Astrocyte (in vitro differentiated cells and primary cell): ENCODE data around the gene EPB41.

Experiments
- CTCF ChIP-seq: IDR thresholded peaks from 2 replicates; pipeline ENCODE4 v1.5.1; 2011; ENCODE audit warnings: low read depth, mild to moderate bottlenecking, inconsistent platforms, low read length, moderate library complexity; ENCODE audit not compliant: insufficient read depth
- EZH2 ChIP-seq: IDR thresholded peaks from 2 replicates; pipeline ENCODE4 v1.6.1; 2012; ENCODE audit warnings: mild to moderate bottlenecking, low read length, inconsistent platforms; ENCODE audit not compliant: insufficient read depth

DNA sequence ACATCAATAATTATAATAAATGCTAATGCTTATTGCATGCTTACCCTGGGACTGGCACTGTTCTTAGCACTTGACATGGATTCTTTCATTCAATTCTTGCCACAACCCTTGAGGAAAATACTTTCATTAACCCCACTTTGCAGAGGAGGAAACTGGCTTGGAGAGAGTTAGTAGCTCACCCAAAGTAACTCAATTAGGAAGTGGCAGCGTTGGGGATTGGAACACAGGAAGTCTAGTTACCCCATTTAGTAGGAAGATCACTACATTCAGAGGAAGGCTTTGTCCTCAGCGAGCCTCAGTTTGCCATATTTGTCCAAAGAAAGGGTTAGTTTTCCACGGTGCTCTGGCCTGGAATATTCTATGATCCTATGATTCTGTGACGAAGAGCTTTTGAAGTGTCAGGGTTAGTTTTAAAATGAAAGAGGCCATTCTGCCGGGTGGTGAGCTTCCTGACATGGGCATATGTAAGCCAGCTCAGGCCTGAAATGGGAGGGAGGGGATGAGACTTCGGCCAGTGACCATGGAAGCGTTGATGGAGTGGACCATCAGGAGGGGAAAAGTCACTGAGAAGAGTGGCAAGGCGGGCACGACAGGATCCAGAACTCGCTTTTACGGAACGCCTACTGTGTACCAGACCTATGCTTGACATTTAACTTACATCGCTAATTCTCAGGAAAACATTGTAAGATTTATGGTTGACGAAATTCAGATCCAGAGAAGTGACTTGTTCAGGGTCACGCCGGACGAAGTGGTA, 28.2 kb upstream of the EPB41 start:
- TF ChIP-seq EZH2 (no peak), CTCF (no peak)
